Measurements from ENCODE around the gene COL27A1.

Gene COL27A1

DNA sequence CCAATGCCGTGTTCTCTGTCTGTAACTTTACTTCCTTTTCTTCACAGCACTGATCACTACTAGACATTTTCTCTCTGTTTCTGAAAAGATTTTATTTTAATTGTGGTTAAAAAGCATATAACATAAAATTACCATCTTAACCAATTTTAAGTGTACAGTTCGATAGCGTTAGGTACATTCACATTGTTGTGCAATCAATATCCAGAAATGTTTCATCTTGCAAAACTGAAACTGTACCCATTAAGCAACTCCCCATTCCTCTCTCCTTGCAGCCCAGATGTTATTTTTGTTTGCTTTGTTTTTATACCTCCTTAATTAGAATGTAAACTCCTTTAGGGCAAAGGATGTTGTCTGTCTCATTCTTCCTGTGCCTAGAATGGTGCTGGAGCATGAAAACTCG, 47.5 kb downstream of the COL27A1 start:
- DNase-seq (ENCODE audit: low read depth, low spot score) = no peak
- TF ChIP-seq, protein P1, sequence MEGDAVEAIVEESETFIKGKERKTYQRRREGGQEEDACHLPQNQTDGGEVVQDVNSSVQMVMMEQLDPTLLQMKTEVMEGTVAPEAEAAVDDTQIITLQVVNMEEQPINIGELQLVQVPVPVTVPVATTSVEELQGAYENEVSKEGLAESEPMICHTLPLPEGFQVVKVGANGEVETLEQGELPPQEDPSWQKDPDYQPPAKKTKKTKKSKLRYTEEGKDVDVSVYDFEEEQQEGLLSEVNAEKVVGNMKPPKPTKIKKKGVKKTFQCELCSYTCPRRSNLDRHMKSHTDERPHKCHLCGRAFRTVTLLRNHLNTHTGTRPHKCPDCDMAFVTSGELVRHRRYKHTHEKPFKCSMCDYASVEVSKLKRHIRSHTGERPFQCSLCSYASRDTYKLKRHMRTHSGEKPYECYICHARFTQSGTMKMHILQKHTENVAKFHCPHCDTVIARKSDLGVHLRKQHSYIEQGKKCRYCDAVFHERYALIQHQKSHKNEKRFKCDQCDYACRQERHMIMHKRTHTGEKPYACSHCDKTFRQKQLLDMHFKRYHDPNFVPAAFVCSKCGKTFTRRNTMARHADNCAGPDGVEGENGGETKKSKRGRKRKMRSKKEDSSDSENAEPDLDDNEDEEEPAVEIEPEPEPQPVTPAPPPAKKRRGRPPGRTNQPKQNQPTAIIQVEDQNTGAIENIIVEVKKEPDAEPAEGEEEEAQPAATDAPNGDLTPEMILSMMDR (IDR thresholded peaks at IDR 0.05; ENCODE audit: insufficient read depth, low read length, missing control alignments) = no peak
- no peak overlapping the region for H3K4me3 ChIP-seq (ENCODE audit: low read depth, low read length)
- CTCF ChIA-PET = interaction anchor here (1.0 to 1.4 kb wide), 4 partner anchors 12 to 88 kb away, joined by 3 to 6 read pairs (median 4); no protein-coding TSS in a partner anchor
- POLR2A ChIA-PET = no interaction called here

DNA sequence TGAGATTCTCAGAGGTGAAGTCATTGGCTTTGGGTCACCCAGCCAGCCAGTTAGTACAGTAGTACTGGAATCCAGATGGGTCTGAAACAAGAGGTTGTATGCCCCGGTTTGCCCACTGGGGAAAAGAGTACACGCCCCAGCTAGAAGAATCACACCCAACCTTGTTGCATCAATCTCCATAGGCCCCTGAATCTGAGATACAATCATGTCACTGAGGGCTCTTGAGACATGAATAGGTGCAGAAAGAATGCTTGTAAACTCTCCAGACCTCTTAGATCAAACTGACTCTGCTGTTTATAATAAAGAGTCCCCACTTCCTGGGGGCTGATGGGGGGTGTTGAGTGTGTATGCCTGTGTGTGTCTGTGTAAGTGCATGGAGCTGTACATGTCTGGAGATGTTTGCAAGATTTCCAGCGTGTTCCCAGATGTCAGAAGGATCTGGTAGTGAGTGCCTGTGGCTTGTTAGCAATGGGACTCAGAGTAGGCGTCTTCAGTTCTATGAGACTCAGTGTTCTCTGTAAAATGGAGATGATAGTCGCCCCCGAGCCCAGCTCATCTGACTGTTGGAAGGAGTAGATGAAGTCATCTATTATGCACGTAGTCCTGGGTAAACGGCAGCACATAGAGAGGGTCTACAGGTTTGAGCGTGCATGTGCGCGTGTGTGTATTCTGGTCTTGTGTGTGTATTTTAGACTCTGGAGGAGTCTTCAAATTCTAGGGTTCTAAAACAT, 48.2 kb downstream of the COL27A1 start:
- H3K4me3 ChIP-seq (ENCODE audit: low read depth, low read length) = no peak overlapping the region
- TF ChIP-seq, protein P1 (IDR thresholded peaks at IDR 0.05; ENCODE audit: insufficient read depth, low read length, missing control alignments) = no peak
- DNase-seq (ENCODE audit: low read depth, low spot score) = no peak
- POLR2A ChIA-PET = no interaction called here
- CTCF ChIA-PET = interaction anchor here (1.4 kb wide), 2 partner anchors 50 to 87 kb away, joined by 4 to 6 read pairs; no protein-coding TSS in a partner anchor

DNA sequence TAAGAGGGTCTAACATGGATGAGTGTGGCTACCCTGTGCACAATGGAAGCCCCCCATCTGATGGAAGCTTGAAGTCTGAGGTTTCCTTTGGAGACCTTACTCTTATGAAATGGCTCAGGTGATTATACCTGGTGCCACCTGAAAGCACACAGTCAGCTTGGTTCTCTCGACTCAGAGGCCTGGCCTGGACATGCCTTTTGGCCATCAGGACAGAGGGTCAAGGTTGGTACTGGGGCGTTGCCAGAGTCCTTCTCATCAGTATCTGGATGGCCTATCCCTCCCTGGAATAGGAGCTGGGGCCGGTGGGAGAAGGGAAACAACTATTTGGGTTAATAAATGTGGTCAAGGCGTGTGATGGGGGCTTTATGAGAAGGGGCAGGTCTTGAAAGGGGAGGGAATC, 48.9 kb downstream of the COL27A1 start:
- ChIA-PET POLR2A (no interaction called here), CTCF (interaction anchor here (0.7 to 1.4 kb wide), 2 partner anchors 51 to 87 kb away, joined by 3 to 4 read pairs; no protein-coding TSS in a partner anchor)
- no peak for DNase-seq (ENCODE audit: low read depth, low spot score)
- TF ChIP-seq, protein P1 (IDR thresholded peaks at IDR 0.05; ENCODE audit: insufficient read depth, low read length, missing control alignments) = no peak
- no peak overlapping the region for H3K4me3 ChIP-seq (ENCODE audit: low read depth, low read length)

DNA sequence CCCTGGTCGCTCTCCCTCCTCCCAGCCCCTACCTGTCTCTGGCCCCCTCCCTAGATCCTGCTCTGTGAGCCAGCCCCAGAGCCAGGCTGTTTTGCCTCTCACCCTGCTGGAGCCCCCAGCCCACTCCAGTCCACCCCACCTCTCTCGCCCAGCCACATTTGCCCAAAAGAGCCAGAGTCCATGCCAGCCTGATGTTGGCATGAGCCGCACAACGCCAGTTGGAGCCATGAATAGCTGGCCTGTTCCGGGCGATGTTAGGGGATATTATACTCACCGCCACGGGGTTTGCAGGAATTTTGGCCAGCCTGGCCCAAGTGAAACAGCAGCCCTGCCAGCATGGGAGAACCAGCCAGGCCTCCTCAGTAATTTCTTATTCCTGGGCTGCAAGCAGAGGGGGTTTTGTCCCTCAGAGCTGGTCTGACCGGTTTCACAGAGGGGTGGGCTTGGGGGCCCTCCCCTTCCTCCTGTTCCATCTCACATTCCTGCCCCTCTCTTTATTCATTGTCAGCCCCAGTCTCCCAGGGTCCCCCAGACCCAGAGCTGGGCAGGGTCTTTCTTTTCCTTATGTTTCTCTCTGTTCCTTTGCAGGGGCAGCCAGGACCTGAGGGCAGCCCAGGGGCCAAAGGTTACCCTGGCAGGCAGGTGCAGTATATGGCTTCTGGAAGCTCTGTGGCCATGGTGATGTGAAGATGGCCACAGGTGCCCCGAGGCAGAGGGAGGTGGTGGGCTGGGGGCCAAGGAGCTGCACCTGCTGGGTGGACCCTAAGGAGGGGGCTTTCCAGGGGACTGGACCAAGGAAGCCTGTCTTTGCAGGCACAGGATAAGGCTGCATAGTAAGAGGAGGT, 50.1 kb downstream of the COL27A1 start:
- TF ChIP-seq, protein P1 (IDR thresholded peaks at IDR 0.05; ENCODE audit: insufficient read depth, low read length, missing control alignments) = no peak
- ChIA-PET CTCF (interaction anchor here (1.5 kb wide), 3 partner anchors 14 to 99 kb away, joined by 3 to 4 read pairs (median 3); no protein-coding TSS in a partner anchor), POLR2A (no interaction called here)
- no peak for DNase-seq (ENCODE audit: low read depth, low spot score)
- no peak overlapping the region for H3K4me3 ChIP-seq (ENCODE audit: low read depth, low read length)

DNA sequence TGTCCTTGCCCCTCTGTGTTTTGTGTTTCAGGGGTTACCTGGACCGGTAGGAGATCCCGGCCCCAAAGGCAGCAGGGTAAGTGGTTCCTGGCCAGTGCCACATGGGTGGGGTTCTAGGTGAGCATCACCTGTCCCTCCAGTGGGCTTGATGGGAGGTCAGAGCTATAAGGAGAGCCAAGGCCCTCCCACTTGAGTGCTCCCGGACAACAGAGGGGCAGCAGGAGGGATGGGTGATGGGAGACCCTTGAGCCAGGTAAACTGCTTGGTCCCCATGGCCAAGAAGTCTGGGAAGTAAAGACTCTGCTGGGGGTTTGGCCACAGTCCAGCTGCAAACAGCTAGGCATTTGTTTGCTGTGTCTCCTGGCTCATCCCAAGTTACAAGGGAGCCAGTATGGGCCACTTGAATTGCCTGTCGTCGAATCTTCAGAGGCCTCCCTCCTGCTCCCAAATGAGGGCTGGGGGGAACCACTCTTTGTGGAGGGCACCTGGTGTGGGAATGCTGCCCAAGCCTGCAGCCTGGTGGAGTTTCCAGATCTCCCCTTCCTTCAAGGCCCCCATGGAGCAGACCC, 51.0 kb downstream of the COL27A1 start:
- no peak for DNase-seq (ENCODE audit: low read depth, low spot score)
- CTCF ChIA-PET = interaction anchor here (1.0 to 1.5 kb wide), 5 partner anchors 9 to 100 kb away, joined by 3 to 4 read pairs (median 3); no protein-coding TSS in a partner anchor
- TF ChIP-seq, protein P1 (IDR thresholded peaks at IDR 0.05; ENCODE audit: insufficient read depth, low read length, missing control alignments) = no peak
- no peak overlapping the region for H3K4me3 ChIP-seq (ENCODE audit: low read depth, low read length)
- POLR2A ChIA-PET = no interaction called here
